Measurements from ENCODE around the gene WNT5A.

DNA sequence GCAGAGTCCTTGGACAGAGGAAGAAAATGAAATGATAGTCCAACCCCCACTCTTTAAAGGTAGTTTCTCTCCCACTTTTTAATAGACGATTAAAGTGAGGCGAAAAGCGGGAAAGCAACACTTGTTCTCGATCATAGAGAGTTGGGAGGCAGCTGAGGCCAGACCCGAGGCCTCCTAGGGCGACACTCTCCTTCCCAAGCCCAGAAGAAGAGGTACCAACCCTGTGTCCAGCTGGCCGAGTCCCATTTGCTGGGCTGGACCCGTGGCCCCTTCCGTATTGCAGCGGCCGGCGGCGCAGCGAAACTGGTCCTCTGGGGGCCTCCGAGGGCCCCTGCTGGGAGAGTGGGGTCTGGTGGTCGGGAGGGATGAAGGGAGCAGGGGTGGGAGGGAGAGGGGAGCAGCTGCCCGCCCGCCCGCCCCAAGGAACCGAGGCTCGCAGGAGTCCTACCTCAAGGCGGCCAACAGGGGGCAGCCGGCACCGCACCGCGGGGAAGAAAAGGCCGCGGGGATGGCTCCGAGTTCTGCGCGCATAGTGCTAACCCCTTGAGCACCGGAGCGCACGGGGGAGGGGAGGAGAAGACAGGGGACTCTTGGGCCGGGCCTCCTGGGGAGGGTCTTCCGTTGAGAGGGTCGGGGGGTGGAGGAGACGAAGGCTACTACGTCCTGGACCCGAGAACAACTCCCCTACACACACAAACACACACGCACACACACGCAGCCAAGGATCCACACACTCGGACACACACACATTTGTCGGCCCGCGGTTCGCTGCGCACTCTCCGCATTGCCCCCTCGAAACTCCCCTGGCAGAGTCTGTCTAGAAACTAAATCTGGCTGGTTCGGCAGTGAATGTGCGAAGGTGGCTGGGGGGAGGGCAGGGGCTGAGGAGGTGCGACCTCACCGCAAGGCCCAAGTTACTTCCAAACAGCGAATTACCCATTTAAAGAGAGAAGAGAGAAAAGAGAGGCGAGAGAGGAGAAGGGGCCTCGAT lies 2.0 kb downstream of the WNT5A start:
- TF ChIP-seq, protein P1, sequence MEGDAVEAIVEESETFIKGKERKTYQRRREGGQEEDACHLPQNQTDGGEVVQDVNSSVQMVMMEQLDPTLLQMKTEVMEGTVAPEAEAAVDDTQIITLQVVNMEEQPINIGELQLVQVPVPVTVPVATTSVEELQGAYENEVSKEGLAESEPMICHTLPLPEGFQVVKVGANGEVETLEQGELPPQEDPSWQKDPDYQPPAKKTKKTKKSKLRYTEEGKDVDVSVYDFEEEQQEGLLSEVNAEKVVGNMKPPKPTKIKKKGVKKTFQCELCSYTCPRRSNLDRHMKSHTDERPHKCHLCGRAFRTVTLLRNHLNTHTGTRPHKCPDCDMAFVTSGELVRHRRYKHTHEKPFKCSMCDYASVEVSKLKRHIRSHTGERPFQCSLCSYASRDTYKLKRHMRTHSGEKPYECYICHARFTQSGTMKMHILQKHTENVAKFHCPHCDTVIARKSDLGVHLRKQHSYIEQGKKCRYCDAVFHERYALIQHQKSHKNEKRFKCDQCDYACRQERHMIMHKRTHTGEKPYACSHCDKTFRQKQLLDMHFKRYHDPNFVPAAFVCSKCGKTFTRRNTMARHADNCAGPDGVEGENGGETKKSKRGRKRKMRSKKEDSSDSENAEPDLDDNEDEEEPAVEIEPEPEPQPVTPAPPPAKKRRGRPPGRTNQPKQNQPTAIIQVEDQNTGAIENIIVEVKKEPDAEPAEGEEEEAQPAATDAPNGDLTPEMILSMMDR (IDR thresholded peaks at IDR 0.05): no peak
- no peak for TF ChIP-seq POLR2A (IDR thresholded peaks at IDR 0.05)

Data from lower leg skin (tissue), 3 donors.